ENCODE measurements around the gene MZB1. TPM values are rescaled to one million over a fixed set of nuclear protein-coding genes. Genes with fewer than 3 reads are reported as not detected.

The MZB1 gene
- total RNA-seq, 1 experiment from 2014 or later, result 31.0 TPM

DNA sequence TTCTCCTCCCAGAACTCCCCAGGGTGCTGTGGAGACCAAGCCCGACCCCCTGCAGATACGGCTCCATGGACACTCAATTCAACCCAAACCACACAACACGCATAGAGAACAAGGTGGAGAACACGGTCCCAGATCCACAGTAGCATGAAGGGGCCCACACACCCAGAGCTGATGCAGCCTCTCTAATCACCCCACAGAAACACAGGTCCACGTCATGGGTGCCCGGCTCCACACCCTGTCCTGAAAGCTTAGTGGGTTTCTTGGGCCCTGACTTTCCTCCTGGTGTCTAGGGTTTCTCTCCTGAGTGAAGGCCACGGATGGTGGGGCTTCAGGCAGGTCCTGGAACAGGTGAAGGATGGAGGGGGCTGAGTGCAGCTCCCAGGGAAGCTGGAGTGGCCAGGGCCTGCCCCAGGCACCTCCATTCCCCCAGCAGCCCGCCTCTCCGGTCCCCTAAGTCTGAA lies 5.1 kb downstream of the MZB1 start:
- H3K27me3 ChIP-seq (ENCODE audit: low read length), result no peaks in the 10 kb centered on the region
- H3K4me1 ChIP-seq (ENCODE audit: low read length), result peaks cover 60% of the 10 kb centered on the region
- no peak overlapping the region for H2AFZ ChIP-seq (ENCODE audit: low read length)
- peak overlapping the region; percentile 62 for H3K4me2 ChIP-seq (ENCODE audit: low read depth, low read length, poor library complexity, severe bottlenecking)
- no peaks in the 10 kb centered on the region for H3K79me2 ChIP-seq (ENCODE audit: low read length)
- no peak overlapping the region for H3K27ac ChIP-seq (ENCODE audit: low read length)
- no peak for DNase-seq
- peak overlapping the region; percentile 46 for H3K9ac ChIP-seq (ENCODE audit: low read length)
- H3K9me3 ChIP-seq (ENCODE audit: low read length), result no peaks in the 10 kb centered on the region
- no peaks in the 10 kb centered on the region for H3K36me3 ChIP-seq (ENCODE audit: insufficient read depth, low read length)
- H3K9me2 ChIP-seq (replicated peaks; ENCODE audit: insufficient read depth, low read length), result no peaks in the 10 kb centered on the region
- peak overlapping the region; percentile 5; the same call in 1 of the 2 replicates for H3K4me3 ChIP-seq (ENCODE audit: low read length)
- no peaks in the 10 kb centered on the region for H4K20me1 ChIP-seq (ENCODE audit: insufficient read depth, low read depth, low read length)

DNA sequence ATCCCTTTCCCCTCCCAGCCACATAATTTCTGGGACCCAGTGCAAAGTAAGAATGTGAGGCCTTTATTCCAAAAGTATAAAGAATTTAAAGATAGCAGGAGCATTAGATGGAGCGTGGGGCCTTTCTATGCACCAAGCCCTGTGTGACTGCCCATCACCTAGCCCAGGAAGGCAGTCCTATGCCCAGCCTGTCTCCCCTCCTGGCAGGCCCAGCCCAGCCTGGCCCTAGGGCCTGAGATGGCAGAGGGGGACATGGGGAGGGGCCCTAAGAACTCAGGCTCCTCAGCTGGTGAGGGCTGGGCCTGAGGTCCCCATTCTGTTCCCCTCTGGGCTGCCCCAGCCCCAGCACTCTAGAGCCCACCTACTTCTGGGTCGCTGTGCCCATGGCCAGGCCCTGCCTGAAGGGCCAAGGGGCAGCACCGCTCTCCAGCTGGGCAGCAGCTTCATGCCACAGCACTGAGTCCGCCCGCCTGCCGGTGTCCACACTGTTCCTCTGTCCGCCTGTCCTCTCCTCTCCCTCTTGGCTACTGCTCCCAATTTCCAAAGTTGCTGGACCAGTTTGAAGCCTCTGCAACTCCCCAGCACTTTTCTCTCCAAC lies 5.6 kb downstream of the MZB1 start:
- no peaks in the 10 kb centered on the region for H3K79me2 ChIP-seq (ENCODE audit: low read length)
- no peaks in the 10 kb centered on the region for H3K9me3 ChIP-seq (ENCODE audit: low read length)
- peak overlapping the region; percentile 62 for H3K4me2 ChIP-seq (ENCODE audit: low read depth, low read length, poor library complexity, severe bottlenecking)
- no peaks in the 10 kb centered on the region for H3K27me3 ChIP-seq (ENCODE audit: low read length)
- no peak overlapping the region for H3K27ac ChIP-seq (ENCODE audit: low read length)
- H3K36me3 ChIP-seq (ENCODE audit: insufficient read depth, low read length), result no peaks in the 10 kb centered on the region
- peaks cover 54% of the 10 kb centered on the region for H3K4me1 ChIP-seq (ENCODE audit: low read length)
- H2AFZ ChIP-seq (ENCODE audit: low read length), result no peak overlapping the region
- no peak for DNase-seq
- no peaks in the 10 kb centered on the region for H4K20me1 ChIP-seq (ENCODE audit: insufficient read depth, low read depth, low read length)
- no peak overlapping the region for H3K4me3 ChIP-seq (ENCODE audit: low read length)
- no peaks in the 10 kb centered on the region for H3K9me2 ChIP-seq (replicated peaks; ENCODE audit: insufficient read depth, low read length)
- H3K9ac ChIP-seq (ENCODE audit: low read length), result peak overlapping the region; percentile 46; the same call in 1 of the 2 replicates

DNA sequence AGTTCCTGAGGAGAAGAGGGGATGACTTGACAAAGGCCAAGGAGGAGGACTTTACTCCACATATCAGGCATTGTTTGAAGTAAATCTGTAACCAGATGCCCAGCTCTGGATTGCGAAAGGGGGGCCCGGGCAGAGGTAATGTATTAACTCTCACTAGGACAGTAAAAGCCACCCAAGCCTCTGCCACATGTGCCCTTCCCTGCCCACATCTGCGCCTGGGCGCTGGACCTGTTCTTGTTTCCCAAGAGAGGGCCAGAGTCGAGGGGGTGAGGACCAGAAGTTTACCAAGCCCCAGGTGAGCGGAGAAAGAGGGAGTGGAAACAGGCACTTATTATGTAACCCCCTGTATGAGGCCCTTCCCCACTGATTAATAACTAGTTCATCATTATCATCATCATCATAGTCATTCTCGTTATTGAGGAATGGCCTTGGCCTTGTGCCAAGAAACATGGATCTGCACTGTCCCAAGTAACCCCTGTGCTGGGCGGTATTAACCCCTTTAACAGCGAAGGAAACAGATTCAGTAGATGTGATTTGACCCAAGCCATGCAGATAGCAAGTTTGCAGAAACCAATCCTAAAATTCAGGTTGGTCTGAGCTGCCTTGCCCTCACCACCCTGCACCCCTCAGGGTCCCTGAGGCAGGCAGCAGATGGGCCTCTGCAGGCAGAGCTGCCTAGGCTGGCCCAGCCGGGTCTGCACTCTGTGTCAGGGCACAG lies 6.3 kb downstream of the MZB1 start, which contains the start of gene SLC23A1:
SLC23A1 (minus strand) TSS at position 23 of the 718 bp plus-strand sequence. CDS start 44 bp downstream, outside the sequence.
- H3K4me2 ChIP-seq (ENCODE audit: low read depth, low read length, poor library complexity, severe bottlenecking), result no peak within 1 kb of the TSS
- H3K9me2 ChIP-seq (replicated peaks; ENCODE audit: insufficient read depth, low read length), result no peaks in the 10 kb centered on the region
- no peak within 1 kb of the TSS for H3K4me3 ChIP-seq (ENCODE audit: low read length)
- H3K27me3 ChIP-seq (ENCODE audit: low read length), result no peaks in the 10 kb centered on the region
- no peaks in the 10 kb centered on the region for H3K79me2 ChIP-seq (ENCODE audit: low read length)
- H3K36me3 ChIP-seq (ENCODE audit: insufficient read depth, low read length), result no peaks in the 10 kb centered on the region
- H3K9ac ChIP-seq (ENCODE audit: low read length), result no peak within 1 kb of the TSS; the same call in 1 of the 2 replicates
- H3K27ac ChIP-seq (ENCODE audit: low read length), result no peak within 1 kb of the TSS
- no peak for DNase-seq
- H4K20me1 ChIP-seq (ENCODE audit: insufficient read depth, low read depth, low read length), result no peaks in the 10 kb centered on the region
- no peak within 1 kb of the TSS for H2AFZ ChIP-seq (ENCODE audit: low read length)
- no peaks in the 10 kb centered on the region for H3K9me3 ChIP-seq (ENCODE audit: low read length)
- peaks cover 48% of the 10 kb centered on the region for H3K4me1 ChIP-seq (ENCODE audit: low read length)

DNA sequence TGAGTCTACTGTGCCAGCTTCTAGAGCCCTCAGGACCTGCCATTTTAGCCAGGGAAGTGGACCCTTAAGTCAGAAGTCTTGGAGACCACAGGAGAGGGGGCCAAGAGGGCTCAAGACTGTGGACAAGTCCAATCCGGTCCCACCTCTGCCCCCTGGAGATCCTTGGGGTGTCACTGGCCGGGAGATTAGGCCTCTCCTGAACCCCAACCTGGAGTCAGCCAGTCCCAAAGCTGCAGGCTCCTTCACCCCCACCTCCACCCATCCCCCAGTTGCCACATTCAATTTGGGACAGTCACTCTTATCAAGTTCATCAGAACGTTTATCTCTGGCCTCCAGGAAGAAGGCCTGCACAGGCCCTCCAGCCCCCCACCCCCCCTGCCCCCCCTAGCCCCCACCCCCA lies 6.9 kb downstream of the MZB1 start:
- H3K9me3 ChIP-seq (ENCODE audit: low read length), result no peaks in the 10 kb centered on the region
- no peak overlapping the region for H3K27ac ChIP-seq (ENCODE audit: low read length)
- H2AFZ ChIP-seq (ENCODE audit: low read length), result no peak overlapping the region
- H3K4me3 ChIP-seq (ENCODE audit: low read length), result no peak overlapping the region
- H3K79me2 ChIP-seq (ENCODE audit: low read length), result no peaks in the 10 kb centered on the region
- H3K36me3 ChIP-seq (ENCODE audit: insufficient read depth, low read length), result no peaks in the 10 kb centered on the region
- no peaks in the 10 kb centered on the region for H4K20me1 ChIP-seq (ENCODE audit: insufficient read depth, low read depth, low read length)
- H3K9me2 ChIP-seq (replicated peaks; ENCODE audit: insufficient read depth, low read length), result no peaks in the 10 kb centered on the region
- H3K4me2 ChIP-seq (ENCODE audit: low read depth, low read length, poor library complexity, severe bottlenecking), result no peak overlapping the region
- no peak for DNase-seq
- peaks cover 42% of the 10 kb centered on the region for H3K4me1 ChIP-seq (ENCODE audit: low read length)
- H3K9ac ChIP-seq (ENCODE audit: low read length), result no peak overlapping the region
- H3K27me3 ChIP-seq (ENCODE audit: low read length), result no peaks in the 10 kb centered on the region

DNA sequence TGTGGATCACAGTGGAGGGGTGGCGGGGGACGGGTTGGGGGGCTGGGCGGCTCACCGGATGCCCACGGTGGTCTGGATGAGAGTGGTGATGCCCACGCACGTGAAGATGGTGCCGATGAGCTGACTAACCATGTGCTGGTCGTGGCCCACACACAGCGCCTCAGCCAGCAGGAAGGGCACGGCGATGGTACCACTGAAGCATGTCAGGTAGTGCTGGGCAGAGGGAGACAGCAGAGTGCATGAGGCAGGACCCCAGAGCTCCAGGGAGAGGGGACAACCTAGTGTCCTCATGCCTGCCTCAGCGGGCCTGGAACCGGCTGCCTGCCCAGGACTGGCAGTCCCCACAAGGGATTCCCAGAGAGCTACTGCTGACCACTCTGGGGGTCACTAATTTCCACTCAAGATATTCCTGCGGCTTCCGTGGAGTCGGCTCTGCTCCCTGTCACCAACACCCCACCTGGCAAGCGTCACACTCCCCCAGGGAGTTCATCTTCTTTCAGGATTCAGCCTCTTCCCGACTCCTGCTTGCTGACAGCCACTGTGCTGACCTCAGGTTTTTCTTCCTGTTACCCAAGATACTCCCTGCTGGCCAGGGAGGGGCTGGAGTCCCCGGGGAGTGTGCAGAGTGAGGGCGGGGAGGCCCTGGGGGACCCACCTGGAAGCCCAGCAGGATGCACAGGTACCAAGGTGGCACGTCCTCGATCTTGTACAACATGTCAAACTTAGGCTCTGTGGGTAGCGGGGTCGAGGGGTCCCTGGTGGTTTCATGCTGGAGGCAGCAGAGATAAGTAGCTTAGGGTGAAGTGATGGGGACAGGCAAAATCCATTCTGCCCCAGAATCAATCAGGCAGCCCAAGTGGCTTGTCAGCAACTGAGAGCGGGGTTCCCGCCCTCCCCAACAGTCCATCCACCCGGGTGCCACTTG lies 7.6 kb downstream of the MZB1 start:
- Histone ChIP-seq H3K9me3 (ENCODE audit: low read length) (no peaks in the 10 kb centered on the region), H3K9ac (ENCODE audit: low read length) (no peak overlapping the region; the same call in 1 of the 2 replicates), H3K9me2 (replicated peaks; ENCODE audit: insufficient read depth, low read length) (no peaks in the 10 kb centered on the region), H3K27ac (ENCODE audit: low read length) (no peak overlapping the region), H4K20me1 (ENCODE audit: insufficient read depth, low read depth, low read length) (no peaks in the 10 kb centered on the region), H3K4me1 (ENCODE audit: low read length) (peaks cover 37% of the 10 kb centered on the region), H3K79me2 (ENCODE audit: low read length) (no peaks in the 10 kb centered on the region), H3K4me3 (ENCODE audit: low read length) (no peak overlapping the region), H3K4me2 (ENCODE audit: low read depth, low read length, poor library complexity, severe bottlenecking) (no peak overlapping the region), H3K36me3 (ENCODE audit: insufficient read depth, low read length) (no peaks in the 10 kb centered on the region), H2AFZ (ENCODE audit: low read length) (no peak overlapping the region), H3K27me3 (ENCODE audit: low read length) (no peaks in the 10 kb centered on the region)
- no peak for DNase-seq

DNA sequence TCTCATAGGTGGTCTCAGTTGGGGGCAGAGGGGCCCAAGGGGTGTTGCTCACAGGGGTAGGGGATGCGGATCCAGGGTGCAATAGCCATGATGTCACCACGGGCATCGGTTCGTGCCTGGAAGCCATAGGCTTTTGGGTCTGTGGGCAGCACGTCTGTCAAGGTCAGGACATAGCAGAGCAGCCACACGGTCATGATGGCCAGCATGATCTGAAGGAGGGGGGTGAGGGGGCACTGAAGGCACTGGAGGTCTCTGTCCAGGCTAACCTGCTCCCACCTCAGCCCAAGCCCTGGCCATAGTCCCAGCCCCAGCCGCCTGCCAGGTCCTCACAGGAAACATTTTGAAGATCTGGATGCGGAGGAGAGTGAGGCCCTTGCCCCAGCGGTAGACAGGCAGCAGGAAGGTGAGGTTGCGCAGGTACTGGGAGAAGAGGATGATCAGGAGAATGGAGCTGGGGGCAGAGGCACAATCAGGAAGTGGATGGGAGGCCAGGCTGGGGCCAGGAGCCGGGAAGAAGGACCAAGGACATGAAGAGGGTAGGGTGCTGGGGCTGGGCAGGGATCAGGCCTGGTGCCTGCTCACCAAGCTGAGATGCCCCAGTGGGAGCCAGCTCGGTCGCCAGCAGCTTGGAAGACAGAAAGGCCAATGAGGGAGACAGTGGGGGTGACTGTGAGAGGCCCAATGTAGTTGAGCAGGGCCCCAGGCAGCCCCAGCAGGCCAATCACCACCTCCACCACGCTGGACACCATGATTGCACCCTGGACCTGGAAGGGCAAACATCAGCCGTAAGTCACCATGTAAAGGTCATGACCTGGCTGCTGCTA lies 9.9 kb downstream of the MZB1 start:
- Histone ChIP-seq H3K27ac (ENCODE audit: low read length) (no peak overlapping the region), H3K9me2 (replicated peaks; ENCODE audit: insufficient read depth, low read length) (no peaks in the 10 kb centered on the region), H3K27me3 (ENCODE audit: low read length) (no peaks in the 10 kb centered on the region), H3K4me2 (ENCODE audit: low read depth, low read length, poor library complexity, severe bottlenecking) (no peak overlapping the region), H3K36me3 (ENCODE audit: insufficient read depth, low read length) (no peaks in the 10 kb centered on the region), H3K4me1 (ENCODE audit: low read length) (peaks cover 21% of the 10 kb centered on the region), H4K20me1 (ENCODE audit: insufficient read depth, low read depth, low read length) (no peaks in the 10 kb centered on the region), H3K4me3 (ENCODE audit: low read length) (no peak overlapping the region), H2AFZ (ENCODE audit: low read length) (no peak overlapping the region), H3K9ac (ENCODE audit: low read length) (no peak overlapping the region), H3K9me3 (ENCODE audit: low read length) (no peaks in the 10 kb centered on the region), H3K79me2 (ENCODE audit: low read length) (no peaks in the 10 kb centered on the region)
- DNase-seq, result no peak

DNA sequence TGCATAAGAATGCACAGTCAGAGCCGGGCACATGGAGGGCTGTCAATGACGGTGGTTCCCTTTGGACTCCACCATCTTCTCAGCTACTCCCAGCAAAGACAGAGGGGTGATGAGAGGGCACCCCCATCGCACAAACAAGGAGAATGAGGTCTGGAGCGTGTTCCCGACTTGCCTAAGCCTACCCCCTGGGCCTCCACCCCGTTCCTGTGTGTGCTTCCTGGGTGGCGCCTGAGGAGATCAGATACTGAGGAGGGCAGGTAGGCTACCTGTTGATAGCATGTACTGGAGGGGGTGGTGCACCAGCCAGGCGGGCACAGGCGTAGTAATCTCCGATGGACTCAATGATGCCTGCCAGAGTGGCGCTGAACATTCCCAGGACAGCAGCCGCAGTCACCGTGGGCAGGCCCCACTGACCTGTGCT lies 10.8 kb downstream of the MZB1 start:
- Histone ChIP-seq H3K9me3 (ENCODE audit: low read length) (no peaks in the 10 kb centered on the region), H3K9ac (ENCODE audit: low read length) (no peak overlapping the region), H3K4me2 (ENCODE audit: low read depth, low read length, poor library complexity, severe bottlenecking) (no peak overlapping the region), H3K4me3 (ENCODE audit: low read length) (no peak overlapping the region), H3K4me1 (ENCODE audit: low read length) (peaks cover 12% of the 10 kb centered on the region), H3K79me2 (ENCODE audit: low read length) (no peaks in the 10 kb centered on the region), H2AFZ (ENCODE audit: low read length) (no peak overlapping the region), H3K27me3 (ENCODE audit: low read length) (no peaks in the 10 kb centered on the region), H3K36me3 (ENCODE audit: insufficient read depth, low read length) (no peaks in the 10 kb centered on the region), H4K20me1 (ENCODE audit: insufficient read depth, low read depth, low read length) (no peaks in the 10 kb centered on the region), H3K27ac (ENCODE audit: low read length) (no peak overlapping the region), H3K9me2 (replicated peaks; ENCODE audit: insufficient read depth, low read length) (no peaks in the 10 kb centered on the region)
- DNase-seq, result no peak

Measured in Karpas-422 (cell line).